HL-60/S4 treated with phorbol 12-myristate 13-acetate at 8.2 ng/mL for 4 days and 3 days (cell line): ENCODE results near the gene HACD4.

Experiments used
- in situ Hi-C: fragments of 300-500 bp; cut with MboI; formaldehyde crosslinking; loops from 2 replicates; pipeline ENCODE4 v1.15.0; 2022; ENCODE audit warnings: low sequenced_read_pairs

HACD4 gene

GRCh38 chr9:21031091-21031807, at the start of gene HACD4:
TSS of gene HACD4 (minus strand) at chr9:21031640. CDS start at chr9:21031590, 50 bp downstream.
- in situ Hi-C loops, result no loop called here

- in situ Hi-C loops, result no loop called here
These were observed 49.4 kb upstream of the HACD4 start for GRCh38 chr9:21080793-21081192.

- in situ Hi-C loops, result no loop called here
These were observed 47.3 kb upstream of the HACD4 start for GRCh38 chr9:21078702-21079101.

- in situ Hi-C loops, result no loop called here
These were observed 46.3 kb upstream of the HACD4 start, which contains the start of gene IFNB1 for GRCh38 chr9:21077781-21078180. TSS of gene IFNB1 (minus strand) at chr9:21077942. CDS start at chr9:21077869, 73 bp downstream.

GRCh38 chr9:21075484-21075883, 44.0 kb upstream of the HACD4 start:
- in situ Hi-C loops, result no loop called here

GRCh38 chr9:21070906-21071305, 39.5 kb upstream of the HACD4 start:
- in situ Hi-C loops, result no loop called here

GRCh38 chr9:21070171-21070571, 38.7 kb upstream of the HACD4 start:
- in situ Hi-C loops, result no loop called here

- in situ Hi-C loops, result no loop called here
These were observed 29.6 kb upstream of the HACD4 start for GRCh38 chr9:21060919-21061561.

- in situ Hi-C loops, result no loop called here
These were observed 25.5 kb upstream of the HACD4 start for GRCh38 chr9:21056931-21057330.

- in situ Hi-C loops, result no loop called here
These were observed 22.4 kb upstream of the HACD4 start for GRCh38 chr9:21053851-21054250.

- in situ Hi-C loops, result no loop called here
These were observed 15.8 kb upstream of the HACD4 start for GRCh38 chr9:21047281-21047691.

- in situ Hi-C loops, result no loop called here
These were observed 12.4 kb upstream of the HACD4 start for GRCh38 chr9:21043841-21044240.

GRCh38 chr9:21042466-21042865, 11.0 kb upstream of the HACD4 start:
- in situ Hi-C loops, result no loop called here

GRCh38 chr9:21039302-21039701, 7.9 kb upstream of the HACD4 start:
- in situ Hi-C loops, result no loop called here

GRCh38 chr9:21037278-21037677, 5.8 kb upstream of the HACD4 start:
- in situ Hi-C loops, result no loop called here

- in situ Hi-C loops, result no loop called here
These were observed 356 bp upstream of the HACD4 start for GRCh38 chr9:21031808-21032183.

- in situ Hi-C loops, result no loop called here
These were observed 928 bp downstream of the HACD4 start for GRCh38 chr9:21030389-21031035.

GRCh38 chr9:21029661-21030060, 1.8 kb downstream of the HACD4 start:
- in situ Hi-C loops, result no loop called here

- in situ Hi-C loops, result no loop called here
These were observed 3.0 kb downstream of the HACD4 start for GRCh38 chr9:21028466-21028865.

GRCh38 chr9:21027295-21027694, 4.1 kb downstream of the HACD4 start:
- in situ Hi-C loops, result no loop called here

GRCh38 chr9:21023861-21024260, 7.6 kb downstream of the HACD4 start:
- in situ Hi-C loops, result no loop called here

GRCh38 chr9:21018177-21018576, 13.3 kb downstream of the HACD4 start:
- in situ Hi-C loops, result no loop called here
